A549 (cell line): Measurements from ENCODE around the gene PRL. TPM values are rescaled to one million over a fixed set of nuclear protein-coding genes. Genes with fewer than 3 reads are reported as not detected.

Source experiments
- ATAC-seq, 2 experiments: fragments of 200-7000 bp in 1 of 2; fragments of >200 bp in 1 of 2; cut with Nextera tagmentation in 1 of 2; cut with Tn5 transposase in 1 of 2; 3 replicates each; pipeline versions ENCODE4 v1.8.0 to v1.9.1; 2018 to 2020; ENCODE audit warnings: mild to moderate bottlenecking in 1 of 2, moderate library complexity in 1 of 2
- CTCF ChIA-PET: fragments of 300-600 bp; sonication (Branson Sonifier 250); formaldehyde crosslinking; extraction: SDS; loops from one replicate; lab custom pipeline; 2021; ENCODE audit warnings: antibody characterized with exemption, inconsistent platforms; lab: Yijun Ruan, JAX
- POLR2A ChIA-PET: fragments of 350-600 bp; formaldehyde crosslinking; extraction: SDS; loops from one replicate; lab custom pipeline; 2021; ENCODE audit warnings: antibody characterized with exemption, inconsistent platforms; lab: Yijun Ruan, JAX
- DNase-seq, 2 experiments: peaks; one replicate each; pipeline versions ENCODE4 v3.0.0 to v3.0.0-alpha.2; 2011 to 2016; ENCODE audit warnings: low read depth in 1 of 2, low spot score in 1 of 2
- FAIRE-seq: peaks from 2 replicates; lab custom pipeline; 2011; peaks lifted over from hg19 to GRCh38; lab: Jason Lieb, UNC
- H3K27ac ChIP-seq, 2 experiments: fragments of >200 bp; sonication (Bioruptor Twin); formaldehyde crosslinking; 3 replicates each; pipeline ENCODE4 v1.5.1; 2016 to 2017
- H3K4me1 ChIP-seq: fragments of >200 bp; sonication (Bioruptor Twin); formaldehyde crosslinking; 3 replicates; pipeline ENCODE4 v1.6.1; 2016
- H3K4me2 ChIP-seq: fragments of >200 bp; sonication (Bioruptor Twin); formaldehyde crosslinking; 3 replicates; pipeline ENCODE4 v1.6.1; 2016
- H3K4me3 ChIP-seq: fragments of >200 bp; sonication (Bioruptor Twin); formaldehyde crosslinking; 3 replicates; pipeline ENCODE4 v1.5.1; 2016
- H3K9me3 ChIP-seq: fragments of >200 bp; sonication (Bioruptor Twin); formaldehyde crosslinking; 3 replicates; pipeline ENCODE4 v1.6.1; 2016
- CBX2 ChIP-seq: fragments of 200-600 bp; sonication (generic); IDR thresholded peaks from 2 replicates; pipeline ENCODE4 v1.6.1; 2016; ENCODE audit warnings: low read depth, mild to moderate bottlenecking, borderline replicate concordance
- CBX8 ChIP-seq: fragments of 200-600 bp; sonication (generic); IDR thresholded peaks from 2 replicates; pipeline ENCODE4 v1.6.1; 2016
- CEBPB ChIP-seq, 2 experiments: fragments of >200 bp in 1 of 2; sonication (Bioruptor Twin) in 1 of 2; formaldehyde crosslinking in 1 of 2; IDR thresholded peaks; 2 replicates each; pipeline ENCODE4 v1.6.1; 2012 to 2016
- CHD2 ChIP-seq: fragments of 150-350 bp; IDR thresholded peaks from 2 replicates; pipeline ENCODE4 v1.6.1; 2014; ENCODE audit warnings: low read length; ENCODE audit not compliant: partially characterized antibody
- CTCF ChIP-seq: fragments of >200 bp; sonication (Bioruptor Twin); formaldehyde crosslinking; IDR thresholded peaks from 3 replicates; pipeline ENCODE4 v1.5.1; 2016
- EP300 ChIP-seq, 2 experiments: fragments of >200 bp; sonication (Bioruptor Twin); formaldehyde crosslinking; IDR thresholded peaks; 2 replicates in 1 of 2; 3 replicates in 1 of 2; pipeline ENCODE4 v1.6.1; 2016 to 2017
- GATA3 ChIP-seq: IDR thresholded peaks from 2 replicates; pipeline ENCODE4 v1.6.1; 2012; ENCODE audit warnings: borderline replicate concordance
- HEYL ChIP-seq: fragments of 250-450 bp; sonication (Bioruptor Pico); IDR thresholded peaks from 2 replicates; pipeline ENCODE4 v1.8.0; 2021; ENCODE audit warnings: mild to moderate bottlenecking, moderate library complexity
- HMGXB4 ChIP-seq: fragments of 250-450 bp; sonication (Bioruptor Pico); IDR thresholded peaks from 2 replicates; pipeline ENCODE4 v1.5.0; 2021; ENCODE audit warnings: mild to moderate bottlenecking, moderate library complexity, borderline replicate concordance
- HOXB5 ChIP-seq: fragments of 250-450 bp; sonication (Bioruptor Pico); IDR thresholded peaks from 2 replicates; pipeline ENCODE4 v1.5.0; 2020; ENCODE audit warnings: mild to moderate bottlenecking, moderate library complexity
- KDM1A ChIP-seq: fragments of 200-600 bp; sonication (generic); IDR thresholded peaks from 2 replicates; pipeline ENCODE4 v1.6.1; 2016; ENCODE audit warnings: low read depth, mild to moderate bottlenecking
- MAFK ChIP-seq: fragments of 450-650 bp; IDR thresholded peaks from 2 replicates; pipeline ENCODE4 v1.6.1; 2014; ENCODE audit not compliant: partially characterized antibody
- MAZ ChIP-seq: fragments of 150-350 bp; IDR thresholded peaks from 2 replicates; pipeline ENCODE4 v1.6.1; 2014; ENCODE audit warnings: antibody characterized with exemption, low read depth, low read length, borderline replicate concordance
- POLR2A ChIP-seq: IDR thresholded peaks from 2 replicates; pipeline ENCODE4 v1.6.1; 2012; ENCODE audit warnings: mild to moderate bottlenecking, low read length
- RAD21 ChIP-seq, 2 experiments: fragments of >200 bp in 1 of 2; sonication (Bioruptor Twin) in 1 of 2; formaldehyde crosslinking in 1 of 2; IDR thresholded peaks in 1 of 2; conservative IDR thresholded peaks in 1 of 2; 2 replicates in 1 of 2; 3 replicates in 1 of 2; pipeline ENCODE4 v1.6.1; 2012 to 2018; ENCODE audit warnings: inconsistent platforms in 1 of 2
- RARB ChIP-seq: fragments of 250-450 bp; sonication (Bioruptor Pico); IDR thresholded peaks from 2 replicates; pipeline ENCODE4 v1.8.0; 2021; ENCODE audit warnings: mild to moderate bottlenecking, moderate library complexity
- REST ChIP-seq: fragments of 200-600 bp; sonication (generic); IDR thresholded peaks from 2 replicates; pipeline ENCODE4 v1.6.1; 2016; ENCODE audit warnings: antibody characterized with exemption, mild to moderate bottlenecking, moderate library complexity
- RFX5 ChIP-seq: fragments of 450-650 bp; IDR thresholded peaks from 2 replicates; pipeline ENCODE4 v1.7.1; 2014; ENCODE audit warnings: antibody characterized with exemption, mild to moderate bottlenecking, moderate library complexity
- SMC3 ChIP-seq: fragments of >200 bp; sonication (Bioruptor Twin); formaldehyde crosslinking; IDR thresholded peaks from 3 replicates; pipeline ENCODE4 v1.6.1; 2018; ENCODE audit warnings: inconsistent platforms
- SREBF2 ChIP-seq: fragments of 450-650 bp; IDR thresholded peaks from 2 replicates; pipeline ENCODE4 v1.6.1; 2014; ENCODE audit warnings: mild to moderate bottlenecking, moderate library complexity
- USF2 ChIP-seq: fragments of 450-650 bp; IDR thresholded peaks from 2 replicates; pipeline ENCODE4 v1.6.1; 2014; ENCODE audit warnings: antibody characterized with exemption
- ZFP36 ChIP-seq: fragments of 450-650 bp; IDR thresholded peaks from 2 replicates; pipeline ENCODE4 v1.6.1; 2014; ENCODE audit warnings: borderline replicate concordance; ENCODE audit not compliant: partially characterized antibody
- WGBS: methylation state at CpG from one replicate; pipeline ENCODE4 v1.1.6; 2017; ENCODE audit errors: missing lambda C conversion rate; 5-methylcytosine and 5-hydroxymethylcytosine counted together
- polyA plus RNA-seq, 4 experiments: library from polyadenylated mRNA; depleted of rRNA in 3 of 4; stranded (reverse); fragments of >200 nt; fragmentation: RNase III in 1 of 4; extraction: RNeasy Plus Mini Kit Qiagen cat#74134 plus additional on column Dnase treatment in 1 of 4; gene quantifications; 2 replicates in 3 of 4; 3 replicates in 1 of 4; pipeline ENCODE4 v1.2.3, GENCODE V29; 2011 to 2017
- TF ChIP-seq, protein P1 (sequence below): fragments of 250-450 bp; sonication (Bioruptor Pico); IDR thresholded peaks from 2 replicates; pipeline ENCODE4 v1.5.0; 2020; ENCODE audit warnings: low read depth, mild to moderate bottlenecking, moderate library complexity
- TF ChIP-seq, protein P2 (sequence below): fragments of >200 bp; sonication (Bioruptor Twin); formaldehyde crosslinking; IDR thresholded peaks from 3 replicates; pipeline ENCODE4 v1.6.1; 2016

Gene PRL
- polyA plus RNA-seq, 2 of the 4 experiments (the other 2 are of a cell fraction), result not detected

- TF ChIP-seq REST, result no peak
- no peak for TF ChIP-seq CBX2
- TF ChIP-seq, protein P1, sequence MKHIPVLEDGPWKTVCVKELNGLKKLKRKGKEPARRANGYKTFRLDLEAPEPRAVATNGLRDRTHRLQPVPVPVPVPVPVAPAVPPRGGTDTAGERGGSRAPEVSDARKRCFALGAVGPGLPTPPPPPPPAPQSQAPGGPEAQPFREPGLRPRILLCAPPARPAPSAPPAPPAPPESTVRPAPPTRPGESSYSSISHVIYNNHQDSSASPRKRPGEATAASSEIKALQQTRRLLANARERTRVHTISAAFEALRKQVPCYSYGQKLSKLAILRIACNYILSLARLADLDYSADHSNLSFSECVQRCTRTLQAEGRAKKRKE, result no peak
- TF ChIP-seq RFX5, result no peak
- no peak for TF ChIP-seq SMC3
Observed at GRCh38 chr6:22254886-22255285, 42.0 kb downstream of the PRL start (continued).

GRCh38 chr6:22253955-22254655 is 42.7 kb downstream of the PRL start:
- Histone ChIP-seq H3K4me1 (peaks cover 28% of the 10 kb centered on the region), H3K4me2 (no peak overlapping the region), H3K4me3 (no peak overlapping the region), H3K9me3 (no peaks in the 10 kb centered on the region), H3K27ac (0 out of 6 replicates have a peak overlapping the region, but pooled peaks of 1 of the 2 experiments have one; percentile 28)
- POLR2A ChIA-PET, result no interaction called here
- DNase-seq (no peak), FAIRE-seq (no peak), ATAC-seq (no peak)
- WGBS, result 53% methylated on average over 1 of the region's 1 CpG
- peak; percentile 60 for TF ChIP-seq MAFK
- TF ChIP-seq HOXB5, result no peak
- TF ChIP-seq EP300 (IDR thresholded peaks at IDR 0.05), result no peak
- CTCF ChIA-PET, result no interaction called here

DNA sequence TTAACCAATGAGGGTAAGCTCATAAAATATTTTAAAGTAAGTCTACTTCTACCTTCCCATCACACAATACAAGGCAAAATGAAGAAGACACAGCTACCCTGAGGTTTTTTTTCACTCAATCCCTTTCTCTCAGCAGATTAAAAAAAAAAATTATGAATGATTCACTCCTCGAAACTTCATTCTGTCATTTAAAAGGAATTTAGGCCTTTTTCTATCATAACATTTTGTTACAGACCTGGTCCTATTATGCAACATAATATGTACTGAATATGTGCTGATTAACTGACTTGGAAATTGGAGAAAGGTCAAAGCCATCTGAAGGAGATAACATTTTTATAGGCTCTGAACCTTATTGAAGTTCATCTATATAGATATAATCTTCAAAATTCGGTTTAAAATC is 45.5 kb downstream of the PRL start:
- Histone ChIP-seq H3K4me3 (no peak overlapping the region), H3K27ac (peak overlapping the region; percentile 70 to 78), H3K4me2 (peak overlapping the region; percentile 15; the same call in 2 of the 3 replicates), H3K9me3 (no peaks in the 10 kb centered on the region), H3K4me1 (peaks cover 43% of the 10 kb centered on the region)
- DNase-seq, result peak in 1 of 2 experiments; percentile 27
- no peak for ATAC-seq
- no peak for FAIRE-seq
- WGBS, result 29% methylated on average over 2 of the region's 2 CpGs
- POLR2A ChIA-PET, result no interaction called here
- CTCF ChIA-PET, result interaction anchor here (1.0 kb wide), 1 partner anchor 118 kb away, joined by 3 read pairs; no protein-coding TSS in a partner anchor
- TF ChIP-seq CHD2, result no peak
- TF ChIP-seq HMGXB4 (CRISPR knock-in tag), result no peak
- no peak for TF ChIP-seq USF2
- no peak for TF ChIP-seq HOXB5
- TF ChIP-seq CTCF, result no peak
- TF ChIP-seq HEYL (CRISPR knock-in tag), result no peak
- no peak for TF ChIP-seq RARB (CRISPR knock-in tag)
- TF ChIP-seq SREBF2, result no peak
- TF ChIP-seq, protein P2, sequence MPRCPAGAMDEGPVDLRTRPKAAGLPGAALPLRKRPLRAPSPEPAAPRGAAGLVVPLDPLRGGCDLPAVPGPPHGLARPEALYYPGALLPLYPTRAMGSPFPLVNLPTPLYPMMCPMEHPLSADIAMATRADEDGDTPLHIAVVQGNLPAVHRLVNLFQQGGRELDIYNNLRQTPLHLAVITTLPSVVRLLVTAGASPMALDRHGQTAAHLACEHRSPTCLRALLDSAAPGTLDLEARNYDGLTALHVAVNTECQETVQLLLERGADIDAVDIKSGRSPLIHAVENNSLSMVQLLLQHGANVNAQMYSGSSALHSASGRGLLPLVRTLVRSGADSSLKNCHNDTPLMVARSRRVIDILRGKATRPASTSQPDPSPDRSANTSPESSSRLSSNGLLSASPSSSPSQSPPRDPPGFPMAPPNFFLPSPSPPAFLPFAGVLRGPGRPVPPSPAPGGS, result no peak
- TF ChIP-seq MAZ, result no peak
- no peak for TF ChIP-seq CBX8
- peak; percentile 39 to 72; a peak in 3 of 4 replicates for TF ChIP-seq CEBPB (IDR thresholded peaks at IDR 0.05)
- TF ChIP-seq RAD21 (conservative IDR thresholded peaks at IDR 0.05 in 1 of 2, IDR thresholded peaks at IDR 0.05 in 1 of 2), result peak in 1 of 2 experiments; percentile 28; a peak in 1 of 5 replicates
- no peak for TF ChIP-seq GATA3
- TF ChIP-seq ZFP36, result no peak
- no peak for TF ChIP-seq POLR2A
- TF ChIP-seq KDM1A, result no peak
- no peak for TF ChIP-seq CBX2
